Ascending aorta (tissue), 2 donors: ENCODE data around the gene MRPS34. TPM values are rescaled to one million over a fixed set of nuclear protein-coding genes. Genes with fewer than 3 reads are reported as not detected.

Experiments used
- DNase-seq, 2 donors: peaks; one replicate each; pipeline ENCODE4 v3.0.0-alpha.2; 2019; ENCODE audit warnings: low spot score in 2 of 2
- H3K27ac ChIP-seq, 2 donors: fragments of 200-600 bp; sonication (generic); one replicate each; pipeline ENCODE4 v1.5.1; 2016 to 2017; ENCODE audit warnings: mild to moderate bottlenecking in 1 of 2
- H3K27me3 ChIP-seq: fragments of 200-600 bp; sonication (generic); one replicate; pipeline ENCODE4 v1.5.1; 2017
- H3K36me3 ChIP-seq, 2 donors: fragments of 200-600 bp; sonication (generic); one replicate each; pipeline ENCODE4 v1.5.1; 2016
- H3K4me1 ChIP-seq, 2 donors: fragments of 200-600 bp; sonication (generic); one replicate each; pipeline ENCODE4 v1.5.1; 2016 to 2017; ENCODE audit warnings: mild to moderate bottlenecking in 1 of 2
- H3K4me3 ChIP-seq, 2 donors: fragments of 200-600 bp; sonication (generic); one replicate each; pipeline ENCODE4 v1.5.1; 2016 to 2017; ENCODE audit warnings: mild to moderate bottlenecking in 1 of 2
- H3K9me3 ChIP-seq, 2 donors: fragments of 200-600 bp; sonication (generic); one replicate each; pipeline ENCODE4 v1.5.1; 2016
- intact Hi-C: fragments of 100-400 bp; cut with DNase I; formaldehyde crosslinking; loops from one replicate; pipeline ENCODE4 v1.15.1; 2023
- total RNA-seq: library from RNA; depleted of rRNA; stranded (reverse); fragments of >200 nt; gene quantifications from one replicate; pipeline ENCODE4 v1.1.0, GENCODE V29; 2016
- TF ChIP-seq, protein P1 (sequence below), 3 experiments: fragments of 200-600 bp in 2 of 3; fragments of 450-650 bp in 1 of 3; sonication (generic) in 2 of 3; IDR thresholded peaks; one replicate each; pipeline ENCODE4 v1.5.1; 2016 to 2019; ENCODE audit warnings: antibody characterized with exemption in 3 of 3, mild to moderate bottlenecking in 1 of 3, moderate library complexity in 1 of 3

Gene MRPS34
- total RNA-seq, 1 donor from 2014 or later: 170 TPM

DNA sequence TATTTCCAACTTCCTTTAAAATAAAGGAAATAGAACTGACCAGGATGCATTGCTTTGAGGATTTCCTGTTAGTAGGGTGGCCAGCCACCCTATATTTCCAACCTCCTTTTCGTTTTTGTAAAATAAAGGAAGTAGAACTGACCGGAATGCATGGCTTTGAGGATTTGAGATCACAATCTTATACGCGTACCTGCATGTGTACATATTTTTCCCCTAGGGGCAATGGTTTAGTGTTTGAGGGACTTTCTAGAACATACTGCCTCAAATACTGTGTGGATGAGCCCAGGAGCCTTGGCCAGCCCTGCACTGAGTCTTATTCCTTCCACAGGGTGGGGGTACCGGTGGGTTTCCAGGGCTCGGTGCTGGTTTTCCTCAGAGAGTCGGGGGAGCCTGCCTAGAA is 41.3 kb downstream of the MRPS34 start:
- Histone ChIP-seq H3K4me3 (no peak overlapping the region), H3K27ac (no peak overlapping the region), H3K27me3 (no peaks in the 10 kb centered on the region), H3K36me3 (peaks cover 60 to 69% of the 10 kb centered on the region in 2 donors), H3K9me3 (no peaks in the 10 kb centered on the region), H3K4me1 (no peaks in the 10 kb centered on the region)
- intact Hi-C loops: no loop called here
- no peak for DNase-seq
- TF ChIP-seq, protein P1, sequence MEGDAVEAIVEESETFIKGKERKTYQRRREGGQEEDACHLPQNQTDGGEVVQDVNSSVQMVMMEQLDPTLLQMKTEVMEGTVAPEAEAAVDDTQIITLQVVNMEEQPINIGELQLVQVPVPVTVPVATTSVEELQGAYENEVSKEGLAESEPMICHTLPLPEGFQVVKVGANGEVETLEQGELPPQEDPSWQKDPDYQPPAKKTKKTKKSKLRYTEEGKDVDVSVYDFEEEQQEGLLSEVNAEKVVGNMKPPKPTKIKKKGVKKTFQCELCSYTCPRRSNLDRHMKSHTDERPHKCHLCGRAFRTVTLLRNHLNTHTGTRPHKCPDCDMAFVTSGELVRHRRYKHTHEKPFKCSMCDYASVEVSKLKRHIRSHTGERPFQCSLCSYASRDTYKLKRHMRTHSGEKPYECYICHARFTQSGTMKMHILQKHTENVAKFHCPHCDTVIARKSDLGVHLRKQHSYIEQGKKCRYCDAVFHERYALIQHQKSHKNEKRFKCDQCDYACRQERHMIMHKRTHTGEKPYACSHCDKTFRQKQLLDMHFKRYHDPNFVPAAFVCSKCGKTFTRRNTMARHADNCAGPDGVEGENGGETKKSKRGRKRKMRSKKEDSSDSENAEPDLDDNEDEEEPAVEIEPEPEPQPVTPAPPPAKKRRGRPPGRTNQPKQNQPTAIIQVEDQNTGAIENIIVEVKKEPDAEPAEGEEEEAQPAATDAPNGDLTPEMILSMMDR (IDR thresholded peaks at IDR 0.05): no peak

GRCh38 chr16:1731073-1731472 is 41.9 kb downstream of the MRPS34 start:
- Histone ChIP-seq H3K9me3 (no peaks in the 10 kb centered on the region), H3K4me3 (no peak overlapping the region), H3K27ac (no peak overlapping the region), H3K27me3 (no peaks in the 10 kb centered on the region), H3K4me1 (no peaks in the 10 kb centered on the region), H3K36me3 (peaks cover 65 to 74% of the 10 kb centered on the region in 2 donors)
- intact Hi-C loops: no loop called here
- TF ChIP-seq, protein P1 (IDR thresholded peaks at IDR 0.05): no peak
- no peak for DNase-seq

GRCh38 chr16:1729445-1729844 is 43.5 kb downstream of the MRPS34 start:
- intact Hi-C loops: no loop called here

GRCh38 chr16:1729026-1729425 is 43.9 kb downstream of the MRPS34 start:
- no peak overlapping the region for H3K27ac ChIP-seq
- no peaks in the 10 kb centered on the region for H3K27me3 ChIP-seq
- intact Hi-C loops: no loop called here
- H3K9me3 ChIP-seq: no peaks in the 10 kb centered on the region
- DNase-seq: no peak
- peaks cover 59 to 82% of the 10 kb centered on the region in 2 donors for H3K36me3 ChIP-seq
- TF ChIP-seq, protein P1 (IDR thresholded peaks at IDR 0.05): no peak
- H3K4me3 ChIP-seq: no peak overlapping the region
- no peaks in the 10 kb centered on the region for H3K4me1 ChIP-seq

More at GRCh38 chr16:1729445-1729844, 43.5 kb downstream of the MRPS34 start:
- Histone ChIP-seq H3K4me3 (no peak overlapping the region), H3K27ac (no peak overlapping the region), H3K36me3 (peaks cover 63 to 82% of the 10 kb centered on the region in 2 donors), H3K27me3 (no peaks in the 10 kb centered on the region), H3K4me1 (no peaks in the 10 kb centered on the region), H3K9me3 (no peaks in the 10 kb centered on the region)
- TF ChIP-seq, protein P1 (IDR thresholded peaks at IDR 0.05): no peak
- DNase-seq: no peak

DNA sequence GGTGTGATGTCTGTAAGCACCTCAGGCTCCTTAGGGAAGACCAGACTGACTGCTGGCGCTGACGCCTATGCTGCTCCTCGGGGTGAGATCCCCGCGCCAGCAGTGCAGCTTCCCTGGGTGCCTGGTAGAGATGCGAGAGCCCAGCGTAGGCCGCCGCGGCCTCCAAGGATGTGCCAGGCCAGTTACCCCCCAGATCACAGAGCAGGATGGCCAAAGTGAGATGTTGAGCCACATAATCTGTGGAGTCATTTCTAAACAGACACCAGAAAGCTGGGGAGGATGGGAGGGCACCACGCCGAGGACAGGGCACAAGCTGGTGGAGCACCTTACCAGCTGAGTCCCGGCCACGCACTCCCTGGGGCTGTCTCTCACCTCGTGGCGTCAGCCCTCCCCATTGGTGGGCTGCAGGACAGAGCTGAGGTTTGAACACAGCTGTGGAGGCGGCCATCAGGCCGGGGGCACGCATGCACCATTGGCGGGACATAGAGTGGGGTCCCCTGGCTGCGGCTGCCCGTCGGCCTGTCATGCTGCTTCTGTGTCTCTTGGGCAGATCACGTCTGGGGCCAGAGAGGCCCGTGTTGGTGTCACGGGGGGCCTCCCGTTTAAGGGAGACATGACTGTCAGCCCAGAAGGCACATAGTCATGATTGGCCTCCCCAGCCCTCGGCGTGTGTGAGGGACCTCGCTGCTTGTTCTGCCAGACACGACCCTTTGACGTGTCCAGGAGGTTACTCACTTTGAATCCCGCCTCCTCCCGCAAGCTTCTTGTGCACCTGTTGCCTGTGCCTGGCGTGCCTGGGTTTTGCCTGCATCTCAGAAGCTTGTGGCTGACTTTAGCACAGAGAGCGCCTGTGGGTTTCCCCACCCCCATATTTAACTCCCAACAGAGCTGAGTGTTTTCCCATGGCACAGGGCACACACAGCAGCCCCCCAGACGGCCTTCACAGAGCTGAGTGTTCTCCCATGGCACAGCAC is 45.0 kb downstream of the MRPS34 start:
- intact Hi-C loops: no loop called here

More for the DNA sequence above, 45.0 kb downstream of the MRPS34 start:
- DNase-seq: no peak
- no peak overlapping the region for H3K4me3 ChIP-seq
- TF ChIP-seq, protein P1 (IDR thresholded peaks at IDR 0.05): no peak
- peaks cover 48 to 71% of the 10 kb centered on the region in 2 donors for H3K36me3 ChIP-seq
- H3K27ac ChIP-seq: no peak overlapping the region
- H3K27me3 ChIP-seq: no peaks in the 10 kb centered on the region
- H3K9me3 ChIP-seq: no peaks in the 10 kb centered on the region
- H3K4me1 ChIP-seq: peaks cover 0 to 4% of the 10 kb centered on the region in 2 donors
